Measurements from ENCODE around the gene GBP4. TPM values are rescaled to one million over a fixed set of nuclear protein-coding genes. Genes with fewer than 3 reads are reported as not detected.

GBP4 gene
- total RNA-seq, 2 experiments from 2014 or later, result 69.7 to 78.6 TPM

GRCh38 chr1:89165811-89166210, 32.9 kb downstream of the GBP4 start:
- CTCF ChIA-PET, result no interaction called here
- H3K27me3 Mint-ChIP-seq, result no peaks in the 10 kb centered on the region

DNA sequence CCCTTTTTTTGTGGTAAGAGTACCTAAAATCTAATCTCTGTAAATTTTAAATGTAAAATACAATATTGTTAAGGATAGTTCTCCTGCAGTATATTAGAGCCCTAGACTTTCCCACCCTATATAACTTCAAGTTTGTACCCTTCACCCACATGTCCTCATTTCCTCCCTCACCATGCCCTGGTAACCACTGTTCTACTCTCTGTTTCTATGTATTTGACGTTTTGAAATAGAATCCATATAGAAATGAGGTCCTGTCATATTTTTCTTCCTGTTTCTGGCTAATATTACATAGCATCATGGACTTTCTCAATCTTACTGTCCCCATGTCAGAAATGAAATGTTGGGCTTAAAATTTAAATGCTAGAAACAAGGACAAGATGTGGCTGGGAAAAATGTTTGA, 47.7 kb downstream of the GBP4 start:
- CTCF ChIA-PET, result no interaction called here
- DNase-seq (no peak), ATAC-seq (no peak)
- Mint-ChIP-seq H3K4me3 (no peak overlapping the region), H3K27me3 (no peaks in the 10 kb centered on the region), H3K36me3 (peaks cover 8% of the 10 kb centered on the region), H3K27ac (no peak overlapping the region), H3K9me3 (ENCODE audit: low read depth) (peaks cover 2% of the 10 kb centered on the region), H3K4me1 (peaks cover 6% of the 10 kb centered on the region)

More at GRCh38 chr1:89165811-89166210, 32.9 kb downstream of the GBP4 start:
- peaks cover 7% of the 10 kb centered on the region for H3K9me3 Mint-ChIP-seq (ENCODE audit: low read depth)
- H3K27ac Mint-ChIP-seq, result no peak overlapping the region
- H3K36me3 Mint-ChIP-seq, result peaks cover 16% of the 10 kb centered on the region
- H3K4me3 Mint-ChIP-seq, result no peak overlapping the region
- DNase-seq (no peak), ATAC-seq (no peak)
- peaks cover 4% of the 10 kb centered on the region for H3K4me1 Mint-ChIP-seq

- no peak overlapping the region for H3K4me3 Mint-ChIP-seq
- peaks cover 6% of the 10 kb centered on the region for H3K4me1 Mint-ChIP-seq
- no peaks in the 10 kb centered on the region for H3K9me3 Mint-ChIP-seq (ENCODE audit: low read depth)
- H3K27me3 Mint-ChIP-seq, result no peaks in the 10 kb centered on the region
- DNase-seq, result no peak
- H3K36me3 Mint-ChIP-seq, result peaks cover 3% of the 10 kb centered on the region
- no peak overlapping the region for H3K27ac Mint-ChIP-seq
- ATAC-seq, result no peak
- CTCF ChIA-PET, result interaction anchor here (1.0 kb wide), 1 partner anchor 23 kb away, joined by 4 read pairs; no protein-coding TSS in a partner anchor
Measured at GRCh38 chr1:89149976-89150375, 48.8 kb downstream of the GBP4 start.

DNA sequence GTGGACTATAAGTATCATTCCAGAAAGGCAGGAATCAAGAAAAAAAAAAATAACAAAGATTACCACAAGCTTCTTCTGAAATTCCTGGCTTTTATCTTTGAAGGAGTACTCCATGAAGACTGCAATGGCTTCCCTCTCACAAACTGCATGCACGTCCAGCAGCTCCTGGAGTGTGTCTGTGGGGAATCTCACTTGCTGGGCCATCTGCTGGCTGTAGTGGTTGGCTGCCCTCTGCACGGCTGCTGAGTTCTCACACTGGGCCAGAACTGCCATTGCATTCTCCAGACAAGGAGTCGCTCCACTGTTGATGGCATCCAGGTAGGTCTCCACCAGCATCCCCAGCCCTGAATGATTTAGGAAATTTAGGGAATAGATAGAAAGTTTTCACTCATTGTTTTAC, 49.5 kb downstream of the GBP4 start:
- no peak for ATAC-seq
- peaks cover 6% of the 10 kb centered on the region for H3K4me1 Mint-ChIP-seq
- DNase-seq, result no peak
- H3K27ac Mint-ChIP-seq, result no peak overlapping the region
- H3K36me3 Mint-ChIP-seq, result peaks cover 3% of the 10 kb centered on the region
- H3K27me3 Mint-ChIP-seq, result no peaks in the 10 kb centered on the region
- H3K9me3 Mint-ChIP-seq (ENCODE audit: low read depth), result no peaks in the 10 kb centered on the region
- CTCF ChIA-PET, result interaction anchor here (0.7 to 1.0 kb wide), 2 partner anchors 24 to 68 kb away, joined by 3 to 4 read pairs; no protein-coding TSS in a partner anchor
- H3K4me3 Mint-ChIP-seq, result no peak overlapping the region

- H3K4me3 Mint-ChIP-seq, result no peak overlapping the region
- DNase-seq (no peak), ATAC-seq (no peak)
- CTCF ChIA-PET, result no interaction called here
- no peaks in the 10 kb centered on the region for H3K9me3 Mint-ChIP-seq (ENCODE audit: low read depth)
- H3K27ac Mint-ChIP-seq, result no peak overlapping the region
- H3K36me3 Mint-ChIP-seq, result peaks cover 3% of the 10 kb centered on the region
- no peaks in the 10 kb centered on the region for H3K27me3 Mint-ChIP-seq
- peaks cover 6% of the 10 kb centered on the region for H3K4me1 Mint-ChIP-seq
Measured at GRCh38 chr1:89147678-89148658, 50.8 kb downstream of the GBP4 start.

GRCh38 chr1:89146721-89147120, 52.0 kb downstream of the GBP4 start:
- Mint-ChIP-seq H3K4me3 (no peak overlapping the region), H3K27ac (no peak overlapping the region), H3K36me3 (peaks cover 3% of the 10 kb centered on the region), H3K4me1 (peaks cover 6% of the 10 kb centered on the region), H3K9me3 (ENCODE audit: low read depth) (no peaks in the 10 kb centered on the region), H3K27me3 (no peaks in the 10 kb centered on the region)
- no peak for ATAC-seq
- CTCF ChIA-PET, result no interaction called here
- DNase-seq, result no peak

DNA sequence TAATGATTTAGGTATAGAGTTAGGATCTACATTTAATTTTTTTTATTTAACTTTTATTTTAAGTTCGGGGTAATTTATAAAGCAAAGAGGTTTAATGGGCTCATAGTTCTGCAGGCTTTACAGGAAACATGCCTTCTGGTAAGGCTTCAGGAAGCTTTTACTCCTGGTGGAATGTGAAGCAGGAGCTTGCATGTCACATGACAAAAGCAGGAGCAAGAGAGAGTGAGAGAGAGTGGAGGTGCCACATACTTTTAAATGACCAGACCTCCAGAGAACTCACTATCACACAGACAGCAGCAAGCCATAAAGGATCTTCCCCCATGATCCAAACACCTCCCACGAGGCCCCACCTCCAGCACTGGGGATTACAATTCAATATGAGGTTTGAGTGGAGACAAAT, 55.3 kb downstream of the GBP4 start:
- Mint-ChIP-seq H3K9me3 (ENCODE audit: low read depth) (no peaks in the 10 kb centered on the region), H3K4me3 (no peak overlapping the region), H3K27me3 (no peaks in the 10 kb centered on the region), H3K4me1 (no peaks in the 10 kb centered on the region), H3K27ac (no peak overlapping the region), H3K36me3 (peaks cover 6% of the 10 kb centered on the region)
- ATAC-seq (no peak), DNase-seq (no peak)
- CTCF ChIA-PET, result no interaction called here

- no peak overlapping the region for H3K4me3 Mint-ChIP-seq
- DNase-seq (no peak), ATAC-seq (no peak)
- no peaks in the 10 kb centered on the region for H3K27me3 Mint-ChIP-seq
- H3K9me3 Mint-ChIP-seq (ENCODE audit: low read depth), result peaks cover 2% of the 10 kb centered on the region
- no peak overlapping the region for H3K27ac Mint-ChIP-seq
- CTCF ChIA-PET, result no interaction called here
- no peaks in the 10 kb centered on the region for H3K4me1 Mint-ChIP-seq
- peaks cover 15% of the 10 kb centered on the region for H3K36me3 Mint-ChIP-seq
Measured at GRCh38 chr1:89142160-89142559, 56.6 kb downstream of the GBP4 start.

DNA sequence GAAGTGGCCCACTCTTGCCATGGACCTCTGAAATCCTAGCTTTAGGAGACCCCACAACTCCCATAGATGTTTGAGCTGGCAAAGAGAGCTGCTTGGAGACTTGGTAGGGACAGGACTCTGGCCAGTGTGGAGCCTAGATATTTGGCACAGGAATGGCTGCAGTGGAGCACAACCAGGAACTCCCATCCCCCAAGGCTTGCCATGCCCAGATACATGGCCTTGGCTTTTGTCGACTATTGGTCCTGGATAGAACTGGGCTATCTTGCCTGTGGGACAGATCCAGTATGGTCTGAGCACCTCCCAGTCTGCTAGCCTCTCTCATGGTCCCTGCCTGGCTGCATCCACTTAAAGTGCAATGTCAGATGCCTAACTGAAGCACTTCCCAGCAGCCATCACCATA, 65.0 kb downstream of the GBP4 start:
- Mint-ChIP-seq H3K27ac (no peak overlapping the region), H3K27me3 (no peaks in the 10 kb centered on the region), H3K36me3 (peaks cover 32% of the 10 kb centered on the region), H3K4me3 (no peak overlapping the region), H3K9me3 (ENCODE audit: low read depth) (peaks cover 8% of the 10 kb centered on the region), H3K4me1 (peaks cover 11% of the 10 kb centered on the region)
- DNase-seq (no peak), ATAC-seq (no peak)
- CTCF ChIA-PET, result no interaction called here

Other genes starting within 250 kb of the GBP4 start
- gene KYAT3, start 206.3 kb downstream of the GBP4 start, total RNA-seq, result 10 to 100 TPM; 38.5 to 49.8 TPM
- gene RBMXL1, start 206.3 kb downstream of the GBP4 start, total RNA-seq, result 10 to 100 TPM; 17.6 to 26.5 TPM
- gene GBP3, start 176.1 kb downstream of the GBP4 start, total RNA-seq, result 10 to 100 TPM; 32.0 to 38.6 TPM
- 100 to 1,000 TPM; 106 to 150 TPM for gene GBP1, start 133.7 kb downstream of the GBP4 start, total RNA-seq
- 100 to 1,000 TPM; 150 to 194 TPM for gene GBP2, start 72.8 kb downstream of the GBP4 start, total RNA-seq
- gene GBP7, start 22.9 kb downstream of the GBP4 start, total RNA-seq, result under 1 TPM; 0.18 to 0.28 TPM
- gene GBP5, start 73.9 kb upstream of the GBP4 start, total RNA-seq, result 100 to 1,000 TPM; 279 to 362 TPM
- under 1 TPM; 0.19 to 0.82 TPM for gene GBP6, start 165.1 kb upstream of the GBP4 start, total RNA-seq